ENCODE results near the gene ACTR1A. TPM values are rescaled to one million over a fixed set of nuclear protein-coding genes. Genes with fewer than 3 reads are reported as not detected.
"Not testable (repeated sequence)": the region's sequence is repeated elsewhere in the genome, so short reads cannot be mapped to it uniquely, and the experiment has no call there.

The ACTR1A gene
- total RNA-seq, 1 donor from 2014 or later, result 75.2 TPM

GRCh38 chr10:102484021-102484420 is 18.5 kb downstream of the ACTR1A start:
- DNase-seq, result no peak

DNA sequence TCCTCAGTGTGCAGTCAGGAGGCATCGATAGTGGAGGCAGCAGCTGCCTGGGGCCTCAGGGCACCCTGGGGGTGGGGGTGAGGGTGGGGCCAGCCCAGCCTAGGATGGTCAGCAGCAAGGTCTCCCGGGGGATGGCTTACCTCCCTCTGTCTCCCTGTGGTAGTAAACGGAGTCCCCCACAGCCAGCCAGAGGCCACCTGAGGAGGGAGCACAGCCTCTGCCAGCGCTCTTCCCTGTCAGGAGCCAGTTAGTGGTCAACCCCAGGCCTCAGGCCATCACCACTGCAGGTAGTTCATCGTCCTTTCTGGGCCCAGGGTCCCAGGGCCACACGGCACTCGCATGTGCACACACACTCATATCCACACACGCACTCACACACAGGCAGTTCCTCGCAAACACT is 22.1 kb downstream of the ACTR1A start:
- no peak for DNase-seq

DNA sequence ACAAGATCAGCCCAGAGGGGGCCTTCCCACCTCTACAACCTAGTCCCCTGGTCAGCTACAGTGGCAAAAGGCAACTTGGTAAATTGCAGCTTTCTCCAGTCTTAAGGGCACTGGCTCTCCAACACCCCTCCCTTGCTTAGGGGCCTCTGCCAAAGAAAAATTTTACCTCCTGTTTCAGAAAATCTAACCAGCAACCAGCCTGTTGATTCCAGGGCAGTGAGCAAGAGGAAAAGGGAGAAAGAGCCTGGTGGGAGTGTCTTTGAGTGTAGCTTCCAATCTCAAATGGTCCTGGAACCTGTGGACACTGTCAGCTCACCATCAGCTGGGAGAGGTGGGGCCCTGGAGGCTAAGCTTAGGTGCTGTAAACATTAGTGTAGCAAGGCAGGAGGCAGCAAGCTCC is 22.9 kb downstream of the ACTR1A start:
- no peak for DNase-seq

- DNase-seq, result no peak
These were observed 25.9 kb downstream of the ACTR1A start for GRCh38 chr10:102476466-102477141.

- no peak for DNase-seq
These were observed 27.0 kb downstream of the ACTR1A start for GRCh38 chr10:102475451-102476040.

DNA sequence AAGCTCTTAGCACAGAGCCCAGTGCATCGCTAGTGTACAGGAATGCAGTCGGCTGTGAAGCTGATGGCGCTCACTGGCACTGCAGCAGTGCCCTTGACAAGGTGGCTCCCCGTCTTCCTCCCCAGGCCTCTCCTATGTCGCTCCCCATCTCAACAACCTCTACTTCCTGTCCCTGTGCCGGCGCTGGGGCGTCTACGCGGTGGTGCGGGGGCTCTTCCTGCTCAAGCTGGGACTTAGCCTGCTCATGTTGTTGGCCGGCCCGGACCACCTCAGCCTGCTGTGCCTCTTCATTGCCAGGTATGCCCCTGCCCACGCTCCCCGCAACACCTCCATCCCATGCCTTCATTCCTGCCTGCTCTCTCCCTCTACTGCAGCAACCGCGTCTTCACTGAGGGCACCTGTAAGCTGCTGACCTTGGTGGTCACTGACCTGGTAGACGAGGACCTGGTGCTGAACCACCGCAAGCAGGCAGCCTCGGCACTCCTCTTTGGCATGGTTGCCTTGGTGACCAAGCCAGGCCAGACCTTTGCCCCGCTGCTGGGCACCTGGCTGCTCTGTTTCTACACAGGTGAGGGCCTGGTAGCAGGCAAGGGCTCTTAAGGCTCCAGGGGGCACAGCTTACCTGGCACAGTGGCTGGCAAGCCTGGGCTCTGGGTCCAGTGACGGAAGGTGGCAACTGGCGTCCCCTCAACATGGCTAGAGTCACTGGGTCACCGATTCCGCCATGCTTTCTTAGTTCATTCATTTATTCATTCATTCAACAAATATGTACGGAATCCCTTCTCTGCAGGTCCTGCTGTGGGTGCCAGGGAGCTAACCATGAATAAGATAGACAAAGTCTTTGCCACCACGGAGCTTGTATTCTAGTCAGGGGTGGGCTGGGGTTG is 28.8 kb downstream of the ACTR1A start:
- DNase-seq, result no peak

GRCh38 chr10:102470579-102471546 is 31.6 kb downstream of the ACTR1A start:
- no peak for DNase-seq

GRCh38 chr10:102468683-102469082 is 33.8 kb downstream of the ACTR1A start:
- no peak for DNase-seq

GRCh38 chr10:102467971-102468438 is 34.5 kb downstream of the ACTR1A start:
- DNase-seq, result no peak

- DNase-seq, result no peak
These were observed 35.2 kb downstream of the ACTR1A start for GRCh38 chr10:102467318-102467717.

- DNase-seq, result no peak
These were observed 37.0 kb downstream of the ACTR1A start for GRCh38 chr10:102465466-102465865.

DNA sequence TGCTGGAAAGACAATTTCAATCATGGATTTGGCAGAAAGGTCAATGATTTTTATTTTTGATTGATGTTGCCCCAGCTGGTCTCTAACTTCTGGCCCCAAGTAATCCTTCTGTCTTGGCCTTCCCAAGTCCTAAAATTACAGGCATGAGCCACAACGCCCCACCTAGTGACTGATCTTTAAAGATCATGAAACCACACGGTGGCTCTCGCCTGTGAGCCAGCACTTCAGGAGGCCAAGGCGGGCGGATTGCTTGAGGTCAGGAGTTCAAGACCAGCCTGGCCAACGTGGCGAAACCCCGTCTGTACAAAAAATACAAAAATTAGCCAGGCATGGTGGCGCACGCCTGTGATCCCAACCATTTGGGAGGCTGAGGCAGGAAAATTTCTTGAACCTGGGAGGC is 38.5 kb downstream of the ACTR1A start:
- no peak for DNase-seq

DNA sequence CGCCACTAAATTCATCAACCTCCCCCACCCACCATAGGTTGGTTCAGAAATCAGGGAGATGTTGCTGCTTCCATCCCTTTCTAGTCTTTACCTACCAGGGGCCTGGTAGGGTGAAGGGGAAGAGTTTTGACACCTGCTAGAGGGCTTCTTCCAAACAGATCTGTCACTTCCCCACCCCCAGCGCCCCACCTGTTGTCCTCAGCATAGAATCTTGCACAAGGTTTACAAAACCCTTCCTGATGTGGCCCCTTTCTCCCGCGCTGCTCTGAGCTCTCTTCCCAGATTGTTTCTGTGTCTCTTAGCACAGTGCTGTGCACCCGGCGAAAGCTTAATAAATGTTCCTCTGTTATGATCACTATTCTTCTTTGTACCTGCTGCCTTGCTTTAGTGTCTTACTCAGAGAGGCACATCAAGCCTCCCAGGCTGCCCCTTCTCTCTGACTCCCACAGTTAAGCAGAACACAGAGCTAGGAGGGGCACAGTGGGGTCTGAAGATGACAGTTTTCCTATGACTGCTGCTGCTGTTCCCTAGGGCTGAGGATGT is 39.9 kb downstream of the ACTR1A start:
- DNase-seq, result no peak

- DNase-seq, result peak; percentile 95
These were observed 41.1 kb downstream of the ACTR1A start for GRCh38 chr10:102461187-102462054.

DNA sequence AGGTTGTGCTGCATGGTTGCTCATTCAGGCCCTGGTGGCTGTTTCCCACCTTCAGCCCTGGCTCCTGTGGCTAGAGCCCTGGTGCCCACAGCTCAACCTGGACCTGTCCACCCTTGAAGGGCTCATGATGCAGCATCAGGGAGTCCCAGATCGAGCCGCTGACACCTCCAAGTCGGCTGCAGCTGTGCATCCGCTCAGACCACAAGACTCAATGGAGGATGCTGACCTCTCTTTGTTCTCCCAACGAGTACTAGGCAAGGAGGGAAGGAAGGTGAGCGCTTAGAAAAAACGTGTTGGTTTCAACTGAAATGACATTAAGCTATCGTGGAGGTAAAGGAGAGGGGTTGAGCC is 41.7 kb downstream of the ACTR1A start:
- DNase-seq, result no peak

GRCh38 chr10:102458656-102459055 is 43.9 kb downstream of the ACTR1A start:
- DNase-seq, result no peak

GRCh38 chr10:102457591-102458150 is 44.8 kb downstream of the ACTR1A start:
- DNase-seq, result no peak

- no peak for DNase-seq
These were observed 46.5 kb downstream of the ACTR1A start for GRCh38 chr10:102455893-102456471.

DNA sequence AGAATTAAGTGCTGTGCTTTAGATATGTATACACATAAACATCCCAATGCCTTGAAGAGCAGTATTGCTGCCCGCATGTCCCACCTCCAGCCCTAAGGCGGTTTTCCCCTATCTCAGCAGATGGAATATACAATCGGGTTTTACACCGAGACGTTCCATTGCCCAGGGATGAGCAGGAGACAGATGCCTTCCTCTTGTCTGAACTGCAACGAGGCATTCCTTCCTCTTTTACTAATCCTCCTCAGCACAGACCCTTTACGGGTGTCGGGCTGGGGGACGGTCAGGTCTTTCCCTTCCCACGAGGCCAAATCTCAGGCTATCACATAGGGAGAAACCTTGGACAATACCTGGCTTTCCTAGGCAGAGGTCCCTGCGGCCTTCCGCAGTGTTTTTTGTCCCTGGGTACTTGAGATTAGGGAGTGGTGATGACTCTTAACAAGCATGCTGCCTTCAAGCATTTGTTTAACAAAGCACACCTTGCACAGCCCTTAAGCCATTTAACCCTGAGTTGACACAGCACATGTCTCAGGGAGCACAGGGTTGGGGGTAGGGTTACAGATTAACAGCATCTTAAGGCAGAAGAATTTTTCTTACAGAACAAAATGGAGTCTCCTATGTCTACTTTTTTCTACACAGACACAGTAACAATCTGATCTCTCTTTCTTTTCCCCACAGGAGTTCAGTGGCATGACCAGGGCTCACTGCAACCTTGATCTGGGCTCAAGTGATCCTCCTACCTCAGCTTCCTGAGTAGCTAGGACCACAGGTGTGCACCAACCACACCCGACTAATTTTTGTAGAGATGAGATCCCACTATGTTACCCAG is 47.6 kb downstream of the ACTR1A start:
- not testable (repeated sequence) for DNase-seq
